HepG2 (cell line): ENCODE results near the gene HSPA1B. TPM values are rescaled to one million over a fixed set of nuclear protein-coding genes. Genes with fewer than 3 reads are reported as not detected.

Source experiments
- BCL3 ChIP-seq: sonication (generic); formaldehyde crosslinking; IDR thresholded peaks from 2 replicates; pipeline ENCODE4 v1.5.1; 2020; ENCODE audit warnings: mild to moderate bottlenecking, missing genetic modification reagents, moderate library complexity
- BRD4 ChIP-seq: sonication (generic); formaldehyde crosslinking; IDR thresholded peaks from 2 replicates; pipeline ENCODE4 v1.4.0; 2020; ENCODE audit warnings: missing genetic modification reagents
- CBFB ChIP-seq: sonication (generic); formaldehyde crosslinking; IDR thresholded peaks from 2 replicates; pipeline ENCODE4 v1.4.0; 2020; ENCODE audit warnings: missing genetic modification reagents
- CTCF ChIP-seq: sonication (generic); formaldehyde crosslinking; IDR thresholded peaks from 2 replicates; pipeline ENCODE4 v1.5.0; 2020; ENCODE audit warnings: mild to moderate bottlenecking, missing genetic modification reagents, moderate library complexity
- ELK4 ChIP-seq: sonication (generic); formaldehyde crosslinking; IDR thresholded peaks from 2 replicates; pipeline ENCODE4 v1.9.0; 2021; ENCODE audit warnings: missing genetic modification reagents, borderline replicate concordance
- ETS1 ChIP-seq: sonication (generic); formaldehyde crosslinking; IDR thresholded peaks from 2 replicates; pipeline ENCODE4 v1.4.0; 2020; ENCODE audit warnings: missing genetic modification reagents
- HIC2 ChIP-seq: sonication (generic); formaldehyde crosslinking; IDR thresholded peaks from 2 replicates; pipeline ENCODE4 v1.9.0; 2022; ENCODE audit warnings: low read depth, missing genetic modification reagents
- KLF13 ChIP-seq: sonication (generic); formaldehyde crosslinking; IDR thresholded peaks from 2 replicates; pipeline ENCODE4 v1.4.0; 2020; ENCODE audit warnings: mild to moderate bottlenecking, missing genetic modification reagents
- MATR3 ChIP-seq: sonication (generic); formaldehyde crosslinking; IDR thresholded peaks from 2 replicates; pipeline ENCODE4 v1.4.0; 2020; ENCODE audit warnings: missing genetic modification reagents
- NCOA5 ChIP-seq: sonication (generic); formaldehyde crosslinking; IDR thresholded peaks from 2 replicates; pipeline ENCODE4 v1.4.0; 2020; ENCODE audit warnings: missing genetic modification reagents
- RAD21 ChIP-seq: fragments of 450-650 bp; formaldehyde crosslinking; IDR thresholded peaks from 2 replicates; pipeline ENCODE4 v1.5.0; 2020; ENCODE audit warnings: mild to moderate bottlenecking
- RELA ChIP-seq: sonication (generic); formaldehyde crosslinking; IDR thresholded peaks from 2 replicates; pipeline ENCODE4 v1.4.0; 2020; ENCODE audit warnings: missing genetic modification reagents
- SMC3 ChIP-seq: IDR thresholded peaks from 2 replicates; pipeline ENCODE4 v1.6.1; 2011; ENCODE audit warnings: low read length, improper control_type of control experiment
- SRSF9 ChIP-seq: fragments of 200-400 bp; formaldehyde crosslinking; IDR thresholded peaks from 2 replicates; pipeline ENCODE4 v1.6.1; 2018; ENCODE audit warnings: borderline replicate concordance, mild to moderate bottlenecking, low read depth, low read length; ENCODE audit not compliant: insufficient read depth, poor library complexity, severe bottlenecking
- TGIF2 ChIP-seq: IDR thresholded peaks from 2 replicates; pipeline ENCODE4 v1.6.1; 2016; ENCODE audit warnings: control low read depth, missing compliant biosample characterization
- THAP11 ChIP-seq: IDR thresholded peaks from 2 replicates; pipeline ENCODE4 v1.6.1; 2016; ENCODE audit warnings: missing biosample characterization, missing genetic modification reagents
- ZBTB25 ChIP-seq: IDR thresholded peaks from 2 replicates; pipeline ENCODE4 v1.6.1; 2018; ENCODE audit warnings: missing genetic modification reagents
- ZNF564 ChIP-seq: sonication (generic); formaldehyde crosslinking; IDR thresholded peaks from 2 replicates; pipeline ENCODE4 v1.8.1; 2023; ENCODE audit warnings: mild to moderate bottlenecking, missing genetic modification reagents
- ZNF570 ChIP-seq: sonication (generic); formaldehyde crosslinking; IDR thresholded peaks from 2 replicates; pipeline ENCODE4 v1.4.0; 2020; ENCODE audit warnings: mild to moderate bottlenecking, missing genetic modification reagents, borderline replicate concordance
- ZNF644 ChIP-seq: IDR thresholded peaks from 2 replicates; pipeline ENCODE4 v1.6.1; 2016; ENCODE audit warnings: low read depth
- ZSCAN25 ChIP-seq: sonication (generic); formaldehyde crosslinking; IDR thresholded peaks from 2 replicates; pipeline ENCODE4 v1.8.0; 2022; ENCODE audit warnings: mild to moderate bottlenecking, missing genetic modification reagents
- polyA plus RNA-seq, 8 experiments: library from polyadenylated mRNA; depleted of rRNA in 3 of 8; stranded (reverse) in 7 of 8; unstranded in 1 of 8; fragments of >200 nt; fragmentation: Illumina TruSeq in 4 of 8; extraction: Trizol in 4 of 8; gene quantifications; 2 replicates each; pipeline versions ENCODE4 v1.2.1 to v1.2.3, GENCODE V29; 2011 to 2016; ENCODE audit warnings: low read depth in 4 of 8, missing spikeins in 1 of 8, mixed read lengths in 1 of 8; ENCODE audit not compliant: insufficient read depth in 1 of 8
- total RNA-seq, 5 experiments: library from RNA; depleted of rRNA; stranded (reverse); fragments of >200 nt; fragmentation: Illumina TruSeq; extraction: Trizol; gene quantifications; 2 replicates each; pipeline ENCODE4 v1.2.3, GENCODE V29; 2016; ENCODE audit warnings: low read depth in 1 of 5

HSPA1B gene
- total and polyA plus RNA-seq, 2 of the 13 experiments (the other 11 are each of a cell fraction or from before 2014, with no cell fraction given): 26.0 to 186 TPM

GRCh38 chr6:31815025-31815838, 12.3 kb upstream of the HSPA1B start, which contains the start of the genes HSPA1A and HSPA1L (continued):
- TF ChIP-seq ZNF564 (CRISPR knock-in tag) (no peak), SMC3 (no peak), ZBTB25 (peak; percentile 69; the same call in 1 of the 2 replicates), CBFB (CRISPR knock-in tag) (no peak), ELK4 (CRISPR knock-in tag) (0 out of 2 replicates have a peak, but pooled peaks have one; percentile 15), MATR3 (CRISPR knock-in tag) (no peak), KLF13 (CRISPR knock-in tag) (no peak), RAD21 (peak; percentile 22; the same call in 1 of the 2 replicates), TGIF2 (CRISPR knock-in tag) (peak; percentile 79), BCL3 (CRISPR knock-in tag) (0 out of 2 replicates have a peak, but pooled peaks have one; percentile 47), ZNF644 (CRISPR knock-in tag) (no peak), NCOA5 (CRISPR knock-in tag) (no peak), ETS1 (CRISPR knock-in tag) (no peak), RELA (CRISPR knock-in tag) (peak; percentile 52; the same call in 1 of the 2 replicates), SRSF9 (no peak), THAP11 (CRISPR knock-in tag) (peak; percentile 55; the same call in 1 of the 2 replicates), CTCF (CRISPR knock-in tag) (no peak), ZNF570 (CRISPR knock-in tag) (no peak), ZSCAN25 (CRISPR knock-in tag) (peak; percentile 56; the same call in 1 of the 2 replicates), BRD4 (CRISPR knock-in tag) (no peak), HIC2 (CRISPR knock-in tag) (no peak)
